GM12891 (cell line): Measurements from ENCODE around the gene NTNG1.

ENCODE experiments used
- PAX5 ChIP-seq: IDR thresholded peaks from 2 replicates; pipeline ENCODE4 v1.6.1; 2011; ENCODE audit warnings: low read length, moderate library complexity, mild to moderate bottlenecking; ENCODE audit not compliant: insufficient read depth, severe bottlenecking
- POLR2A ChIP-seq: IDR thresholded peaks from 2 replicates; pipeline ENCODE4 v1.6.1; 2011; ENCODE audit warnings: low read depth, low read length, control low read depth
- POLR2AphosphoS5 ChIP-seq: IDR thresholded peaks from 2 replicates; pipeline ENCODE4 v1.6.1; 2011; ENCODE audit warnings: low read depth, low read length, control low read depth
- SPI1 ChIP-seq: IDR thresholded peaks from 2 replicates; pipeline ENCODE4 v1.6.1; 2011; ENCODE audit warnings: low read depth, low read length, control low read depth
- TAF1 ChIP-seq: IDR thresholded peaks from 2 replicates; pipeline ENCODE4 v1.6.1; 2011; ENCODE audit warnings: low read depth, low read length, control low read depth

DNA sequence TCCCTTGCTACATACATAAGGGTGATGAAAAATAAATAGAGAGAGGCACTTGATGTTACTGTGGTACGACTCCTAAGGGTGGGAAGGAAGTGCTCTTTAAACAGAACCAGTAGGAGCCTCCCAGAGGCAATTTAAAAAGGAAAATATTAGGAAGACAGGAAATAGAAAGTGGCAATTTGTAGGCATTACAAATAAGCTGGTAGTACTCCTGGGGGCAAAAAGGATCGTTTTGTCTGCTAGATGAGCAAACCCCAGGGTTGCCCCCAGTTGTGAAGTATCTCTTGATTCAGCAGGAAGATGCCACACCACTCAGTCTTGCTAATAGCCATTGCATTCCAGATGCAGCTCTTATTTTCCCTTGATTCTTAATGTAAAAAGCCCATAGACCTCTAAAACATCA is 303.0 kb downstream of the NTNG1 start:
- TF ChIP-seq POLR2A: no peak
- no peak for TF ChIP-seq PAX5
- TF ChIP-seq POLR2AphosphoS5: no peak
- no peak for TF ChIP-seq TAF1
- TF ChIP-seq SPI1: no peak
